Astrocyte of the spinal cord (primary cell): ENCODE measurements around the gene ZNF423.

ENCODE experiments used
- DNase-seq: peaks from one replicate; pipeline ENCODE4 v3.0.0; 2011; ENCODE audit warnings: low read depth, low spot score
- H3K4me3 ChIP-seq: 2 replicates; pipeline ENCODE4 v1.5.1; 2011; ENCODE audit warnings: low read depth, mild to moderate bottlenecking, low read length, moderate library complexity
- in situ Hi-C: cut with HindIII; loops from 2 replicates; pipeline ENCODE4 v1.10.0; 2017; ENCODE audit warnings: low sequenced_read_pairs
- TF ChIP-seq, protein P1 (sequence below): IDR thresholded peaks from 2 replicates; pipeline ENCODE4 v1.5.1; 2012; ENCODE audit warnings: low read depth, mild to moderate bottlenecking, low read length, inconsistent platforms

ZNF423 gene

DNA sequence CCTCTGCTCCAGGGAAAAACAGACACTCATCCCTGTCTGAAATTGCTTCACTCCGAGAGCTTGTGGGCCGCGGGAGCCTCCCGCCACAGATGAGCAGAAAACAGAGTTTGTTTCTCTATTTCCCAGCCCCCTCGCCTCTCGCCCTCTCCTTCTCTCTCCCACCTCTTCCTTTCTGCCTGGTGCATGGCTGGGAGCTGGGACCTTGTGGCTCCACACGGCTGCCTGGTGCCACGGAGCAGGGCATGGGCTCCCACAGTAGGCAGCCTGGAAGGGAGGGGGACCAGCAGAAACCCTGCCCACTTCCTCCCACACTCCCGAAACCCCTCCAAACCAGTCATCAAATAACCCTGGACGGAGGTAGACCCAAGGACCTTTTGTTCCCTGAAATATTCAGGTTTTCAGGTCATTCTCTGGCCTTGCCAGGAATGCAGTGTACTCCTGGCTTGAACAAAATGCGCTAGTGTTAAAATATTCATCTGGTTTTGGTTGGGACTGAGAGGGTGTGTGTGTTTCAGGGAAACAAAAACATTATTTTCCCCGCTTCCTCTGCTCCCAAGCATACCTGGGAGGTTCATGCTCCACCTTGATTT, 277.4 kb downstream of the ZNF423 start:
- in situ Hi-C loops, result no loop called here
- TF ChIP-seq, protein P1, sequence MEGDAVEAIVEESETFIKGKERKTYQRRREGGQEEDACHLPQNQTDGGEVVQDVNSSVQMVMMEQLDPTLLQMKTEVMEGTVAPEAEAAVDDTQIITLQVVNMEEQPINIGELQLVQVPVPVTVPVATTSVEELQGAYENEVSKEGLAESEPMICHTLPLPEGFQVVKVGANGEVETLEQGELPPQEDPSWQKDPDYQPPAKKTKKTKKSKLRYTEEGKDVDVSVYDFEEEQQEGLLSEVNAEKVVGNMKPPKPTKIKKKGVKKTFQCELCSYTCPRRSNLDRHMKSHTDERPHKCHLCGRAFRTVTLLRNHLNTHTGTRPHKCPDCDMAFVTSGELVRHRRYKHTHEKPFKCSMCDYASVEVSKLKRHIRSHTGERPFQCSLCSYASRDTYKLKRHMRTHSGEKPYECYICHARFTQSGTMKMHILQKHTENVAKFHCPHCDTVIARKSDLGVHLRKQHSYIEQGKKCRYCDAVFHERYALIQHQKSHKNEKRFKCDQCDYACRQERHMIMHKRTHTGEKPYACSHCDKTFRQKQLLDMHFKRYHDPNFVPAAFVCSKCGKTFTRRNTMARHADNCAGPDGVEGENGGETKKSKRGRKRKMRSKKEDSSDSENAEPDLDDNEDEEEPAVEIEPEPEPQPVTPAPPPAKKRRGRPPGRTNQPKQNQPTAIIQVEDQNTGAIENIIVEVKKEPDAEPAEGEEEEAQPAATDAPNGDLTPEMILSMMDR, result no peak
- H3K4me3 ChIP-seq, result no peak overlapping the region
- DNase-seq, result no peak

DNA sequence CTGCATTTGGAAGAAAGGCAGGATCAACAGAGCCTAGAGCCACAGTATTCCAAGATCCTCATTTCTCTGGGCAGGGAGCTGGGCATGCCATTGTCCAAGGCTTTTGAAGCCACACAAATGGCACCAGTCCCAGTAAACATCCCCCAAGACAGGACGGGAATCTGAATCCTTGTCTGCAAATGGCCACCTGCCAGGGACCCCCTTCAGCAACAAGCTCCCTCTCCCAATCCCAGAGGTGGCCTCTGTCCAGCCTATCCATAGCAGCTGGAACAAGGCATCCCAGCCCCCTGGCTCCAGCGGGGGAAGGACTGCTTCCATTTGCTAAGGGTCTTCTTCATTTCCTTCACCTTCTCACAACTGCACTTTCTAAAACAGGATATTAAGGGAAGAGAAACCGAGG, 277.9 kb downstream of the ZNF423 start:
- TF ChIP-seq, protein P1, result no peak
- in situ Hi-C loops, result no loop called here
- no peak overlapping the region for H3K4me3 ChIP-seq
- DNase-seq, result no peak

DNA sequence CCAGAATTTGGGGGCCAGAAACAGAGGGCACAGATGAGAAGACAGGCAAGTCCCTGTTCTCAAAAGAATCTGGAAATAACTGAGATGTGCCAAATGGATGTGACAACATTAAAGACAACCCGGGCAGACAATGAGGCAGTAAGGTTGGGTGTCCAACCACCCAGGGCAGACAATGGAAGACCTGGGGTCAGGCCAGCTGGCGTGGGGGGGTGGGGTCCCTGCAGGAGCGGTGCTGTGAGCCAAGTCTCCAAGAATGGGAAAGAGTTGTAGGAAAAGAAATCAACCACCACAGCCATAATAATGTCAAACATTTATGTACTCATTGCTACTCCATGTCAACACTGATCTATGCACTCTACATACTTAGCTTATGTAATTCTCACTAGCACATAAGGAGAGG, 279.0 kb downstream of the ZNF423 start:
- no peak for DNase-seq
- TF ChIP-seq, protein P1, result no peak
- in situ Hi-C loops, result no loop called here
- no peak overlapping the region for H3K4me3 ChIP-seq

DNA sequence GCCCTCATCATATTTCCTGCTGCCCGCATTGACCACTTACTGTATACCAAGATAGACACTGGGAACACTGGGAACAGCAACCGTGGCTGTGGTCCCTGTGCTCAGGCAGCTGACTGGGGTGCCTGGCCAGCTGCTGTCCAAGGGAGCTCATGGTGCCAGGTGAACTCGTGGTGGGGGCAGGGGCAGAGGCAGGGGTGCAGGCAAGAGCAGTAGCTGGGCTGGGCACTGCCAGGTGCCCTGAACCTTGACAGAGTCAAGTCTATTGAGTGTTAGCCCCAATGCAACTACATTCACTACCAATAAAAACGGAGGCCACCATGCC, 279.8 kb downstream of the ZNF423 start:
- no peak overlapping the region for H3K4me3 ChIP-seq
- TF ChIP-seq, protein P1, result no peak
- in situ Hi-C loops, result no loop called here
- no peak for DNase-seq

DNA sequence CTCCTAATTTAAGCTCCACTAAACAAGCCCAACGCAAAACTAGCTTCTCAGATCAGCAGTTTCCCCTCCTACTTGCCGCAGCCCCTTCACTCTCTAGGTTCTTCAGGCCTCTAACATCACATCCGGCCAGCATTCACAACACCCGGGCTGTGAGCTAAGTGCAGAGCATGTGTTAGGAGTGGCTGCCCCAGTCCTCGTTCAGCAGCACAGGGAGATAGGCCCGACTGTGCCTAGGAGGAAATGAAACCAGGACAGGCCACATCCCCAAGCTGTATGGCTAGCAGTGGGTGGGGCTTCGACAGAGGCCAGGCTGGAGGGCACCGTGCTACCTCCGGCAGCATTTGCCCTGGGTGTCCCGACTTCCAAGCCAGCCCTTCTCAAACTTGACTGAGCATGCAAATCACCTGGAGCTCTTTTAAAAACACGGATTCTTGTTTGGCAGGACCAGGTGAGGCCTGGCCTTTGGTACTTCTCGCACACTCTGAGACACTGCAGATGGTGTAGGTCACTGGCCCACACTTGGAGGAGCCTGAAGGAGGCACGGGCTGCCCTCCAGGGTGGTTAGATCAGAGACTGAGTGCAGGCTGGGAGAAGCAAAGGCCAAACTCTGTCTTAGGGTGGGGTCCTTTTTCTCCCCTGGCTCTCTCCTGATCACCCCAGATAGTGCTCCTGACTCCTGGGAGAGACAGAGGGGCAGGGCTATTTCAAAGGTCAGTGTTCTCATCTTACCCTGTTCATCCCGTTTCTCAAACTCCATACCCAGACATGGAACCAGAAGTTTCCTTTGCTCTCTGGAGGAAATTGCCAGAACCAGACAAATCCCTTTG, 280.4 kb downstream of the ZNF423 start:
- TF ChIP-seq, protein P1, result no peak
- in situ Hi-C loops, result no loop called here
- DNase-seq, result no peak
- H3K4me3 ChIP-seq, result no peak overlapping the region

DNA sequence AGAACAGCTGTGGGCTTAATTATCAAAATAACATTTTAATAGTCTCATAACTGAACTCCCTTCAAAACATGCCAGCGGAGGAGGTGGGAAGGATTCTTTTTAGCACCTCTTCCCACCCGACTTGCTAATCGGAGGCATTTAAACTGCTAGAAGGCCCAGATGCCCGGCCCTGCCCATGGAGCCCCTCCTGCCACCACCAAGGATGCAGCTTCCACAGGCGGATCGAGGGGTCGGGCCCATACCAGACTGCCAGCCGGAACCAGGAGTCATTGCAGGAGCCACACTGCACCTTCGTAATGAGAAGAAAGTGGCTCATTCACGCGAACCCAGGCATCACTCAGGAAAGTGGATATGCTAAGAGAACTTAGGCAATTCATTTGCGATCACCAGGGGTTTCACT, 281.1 kb downstream of the ZNF423 start:
- TF ChIP-seq, protein P1, result no peak
- DNase-seq, result no peak
- H3K4me3 ChIP-seq, result no peak overlapping the region
- in situ Hi-C loops, result no loop called here
